ENCODE data around the gene RAB3IL1.

Gene RAB3IL1

GRCh38 chr11:61924064-61924455 is 6.7 kb upstream of the RAB3IL1 start:
- FAIRE-seq, result no peak
- TF ChIP-seq CTCF (IDR thresholded peaks at IDR 0.05; ENCODE audit: insufficient read depth, missing control alignments), result no peak
- no peak for DNase-seq (ENCODE audit: insufficient read length, low spot score)

DNA sequence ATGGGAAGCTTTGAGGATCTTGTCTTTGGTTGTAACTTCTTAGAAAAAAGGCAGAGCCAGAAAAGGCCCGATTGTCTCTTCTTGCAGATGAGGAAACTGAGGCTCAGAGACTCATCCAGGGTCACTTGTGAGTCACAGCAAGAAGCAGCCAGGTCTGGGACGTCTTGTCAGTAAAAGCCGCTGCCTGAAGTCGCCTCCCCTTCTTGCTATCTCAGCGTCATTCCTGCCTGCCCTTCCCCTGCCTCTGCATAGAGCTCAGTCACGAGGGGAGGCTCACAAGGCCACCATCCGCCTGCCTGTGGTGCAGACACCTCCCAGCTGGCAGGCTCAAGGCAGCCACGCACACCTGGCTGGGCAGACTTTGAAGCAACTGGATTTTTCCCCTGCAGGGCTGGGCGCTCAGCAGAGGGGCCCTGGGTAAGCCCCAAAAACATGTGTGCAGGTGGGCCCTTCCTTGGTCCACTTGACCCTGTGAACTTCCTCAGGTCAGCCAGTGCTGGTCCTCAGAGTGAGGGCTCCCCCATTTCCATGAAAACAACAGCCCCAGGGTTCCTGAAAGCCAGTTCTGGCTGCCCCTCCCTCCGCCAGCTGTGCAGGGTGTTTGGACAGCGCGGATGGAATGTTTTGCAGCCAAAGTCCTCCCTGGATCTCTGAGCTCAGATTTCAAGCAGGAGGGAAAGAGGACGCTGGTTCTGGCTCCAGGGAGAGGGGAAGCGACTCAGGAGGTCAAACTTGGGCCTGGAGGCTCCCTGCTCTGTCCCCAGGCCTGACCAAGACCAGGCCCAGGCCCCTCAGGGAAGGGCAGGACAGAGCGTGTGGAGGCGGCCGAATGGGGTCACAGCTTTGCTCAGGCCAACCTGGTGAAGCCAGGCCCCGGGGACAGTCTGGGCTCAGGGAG is 6.0 kb upstream of the RAB3IL1 start:
- TF ChIP-seq CTCF (IDR thresholded peaks at IDR 0.05; ENCODE audit: insufficient read depth, missing control alignments), result no peak
- no peak for FAIRE-seq
- DNase-seq (ENCODE audit: insufficient read length, low spot score), result no peak

DNA sequence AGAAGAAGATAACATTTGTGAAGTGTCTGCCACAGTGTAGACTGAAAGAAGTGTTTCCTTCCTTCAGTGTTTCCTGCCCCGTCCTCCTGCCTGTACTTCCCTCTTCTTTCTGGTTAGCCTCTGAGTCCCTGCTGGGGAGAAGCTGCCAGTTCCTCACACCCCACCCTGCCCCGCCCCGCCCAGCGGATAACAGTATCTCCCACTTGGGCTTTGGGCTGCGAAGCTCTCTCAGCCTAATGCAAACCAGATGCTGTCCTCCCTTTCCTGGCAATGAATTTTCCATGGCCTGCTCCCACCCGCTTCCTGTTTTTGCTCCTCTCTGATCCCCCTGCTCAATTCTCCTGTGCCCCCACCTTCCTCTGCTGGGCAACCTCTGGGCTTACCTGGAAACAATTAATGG is 5.2 kb upstream of the RAB3IL1 start:
- DNase-seq (ENCODE audit: insufficient read length, low spot score) (no peak), FAIRE-seq (no peak)
- TF ChIP-seq CTCF (IDR thresholded peaks at IDR 0.05; ENCODE audit: insufficient read depth, missing control alignments), result no peak

- DNase-seq (ENCODE audit: insufficient read length, low spot score) (no peak), FAIRE-seq (no peak)
- TF ChIP-seq CTCF (IDR thresholded peaks at IDR 0.05; ENCODE audit: insufficient read depth, missing control alignments), result no peak
Observed at GRCh38 chr11:61921446-61921845, 4.1 kb upstream of the RAB3IL1 start.

- DNase-seq (ENCODE audit: insufficient read length, low spot score), result no peak
- TF ChIP-seq CTCF (IDR thresholded peaks at IDR 0.05; ENCODE audit: insufficient read depth, missing control alignments), result no peak
- FAIRE-seq, result no peak
Observed at GRCh38 chr11:61919705-61920631, 2.6 kb upstream of the RAB3IL1 start.

GRCh38 chr11:61918938-61919704 is 1.8 kb upstream of the RAB3IL1 start:
- no peak for TF ChIP-seq CTCF (IDR thresholded peaks at IDR 0.05; ENCODE audit: insufficient read depth, missing control alignments)
- FAIRE-seq, result no peak
- no peak for DNase-seq (ENCODE audit: insufficient read length, low spot score)

Measured in D721Med (cell line).